HG02642 (cell line): ENCODE measurements around the gene HOXD8.

ENCODE experiments used
- ATAC-seq: cut with Tn5 transposase; IDR thresholded peaks from one replicate; pipeline ENCODE4 v1.9.1; 2021; ENCODE audit warnings: mild to moderate bottlenecking; ENCODE audit not compliant: unreplicated experiment, poor library complexity

The HOXD8 gene

GRCh38 chr2:176101216-176101830 lies 28.2 kb upstream of the HOXD8 start:
- ATAC-seq: no peak

DNA sequence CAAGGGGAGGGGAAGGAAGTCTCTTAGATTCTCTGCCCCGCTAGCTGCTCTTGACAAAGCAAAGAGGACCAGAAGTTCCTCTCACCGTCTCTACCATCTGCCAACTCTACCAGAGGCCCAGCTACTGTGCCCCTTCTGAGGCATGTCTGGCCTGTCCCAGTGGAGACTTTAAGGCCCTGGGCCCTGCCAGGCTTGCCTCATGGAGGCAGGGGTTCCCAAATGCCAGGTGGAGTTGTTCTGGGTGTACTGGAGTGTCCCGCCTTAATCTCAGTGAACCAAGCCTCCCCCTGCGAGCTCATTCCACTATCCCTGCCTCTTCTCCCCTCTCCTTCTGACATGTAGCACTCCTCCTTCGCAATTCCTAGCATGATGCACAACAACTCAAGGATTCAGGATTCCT lies 27.7 kb upstream of the HOXD8 start:
- ATAC-seq: no peak

DNA sequence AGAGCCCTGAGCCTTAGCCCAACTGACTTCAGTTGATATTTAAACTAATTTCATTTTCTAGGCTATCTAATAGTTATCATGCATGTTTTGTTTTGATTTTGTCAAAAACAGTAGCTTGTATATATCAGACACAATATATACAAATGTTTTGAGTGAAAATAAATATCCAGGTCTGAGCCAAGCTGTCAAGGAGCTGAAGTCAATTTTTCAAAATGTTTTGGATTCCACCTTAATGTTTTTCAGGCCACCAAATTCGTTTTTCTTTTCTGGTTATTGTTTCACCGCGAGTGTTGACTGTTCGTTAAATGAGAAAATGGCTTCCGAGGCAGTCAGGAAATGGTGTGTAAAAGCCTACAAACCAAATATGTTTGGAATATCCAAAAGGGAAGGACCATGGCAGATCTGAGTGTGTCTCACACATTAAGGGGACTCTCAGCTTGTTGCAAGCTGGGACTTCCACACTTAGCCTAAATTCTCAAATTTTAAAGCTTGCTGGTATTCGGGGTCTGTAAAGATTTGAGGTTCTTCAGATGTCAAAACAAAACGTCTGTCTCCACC lies 27.1 kb upstream of the HOXD8 start:
- no peak for ATAC-seq

DNA sequence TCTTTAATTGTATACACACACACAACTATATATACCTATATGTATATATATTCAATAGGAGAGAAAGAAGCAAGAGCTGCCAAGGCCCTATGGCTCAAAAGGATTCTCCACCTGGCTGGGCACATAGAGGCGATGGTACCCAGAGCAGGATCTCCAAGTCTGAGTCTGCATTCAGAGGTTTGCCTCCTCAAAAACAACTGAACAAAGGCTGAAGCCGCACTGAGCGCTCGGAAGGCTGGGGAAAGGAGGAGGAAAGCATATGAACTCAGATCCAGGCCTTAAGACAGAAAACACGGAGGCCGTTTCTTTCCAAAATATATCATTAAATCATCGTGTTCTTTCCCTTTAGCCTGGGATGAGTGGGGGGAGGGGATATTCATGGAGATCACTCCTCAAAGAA lies 26.3 kb upstream of the HOXD8 start:
- no peak for ATAC-seq

- ATAC-seq: no peak
These were observed 25.7 kb upstream of the HOXD8 start for GRCh38 chr2:176103742-176104315.

DNA sequence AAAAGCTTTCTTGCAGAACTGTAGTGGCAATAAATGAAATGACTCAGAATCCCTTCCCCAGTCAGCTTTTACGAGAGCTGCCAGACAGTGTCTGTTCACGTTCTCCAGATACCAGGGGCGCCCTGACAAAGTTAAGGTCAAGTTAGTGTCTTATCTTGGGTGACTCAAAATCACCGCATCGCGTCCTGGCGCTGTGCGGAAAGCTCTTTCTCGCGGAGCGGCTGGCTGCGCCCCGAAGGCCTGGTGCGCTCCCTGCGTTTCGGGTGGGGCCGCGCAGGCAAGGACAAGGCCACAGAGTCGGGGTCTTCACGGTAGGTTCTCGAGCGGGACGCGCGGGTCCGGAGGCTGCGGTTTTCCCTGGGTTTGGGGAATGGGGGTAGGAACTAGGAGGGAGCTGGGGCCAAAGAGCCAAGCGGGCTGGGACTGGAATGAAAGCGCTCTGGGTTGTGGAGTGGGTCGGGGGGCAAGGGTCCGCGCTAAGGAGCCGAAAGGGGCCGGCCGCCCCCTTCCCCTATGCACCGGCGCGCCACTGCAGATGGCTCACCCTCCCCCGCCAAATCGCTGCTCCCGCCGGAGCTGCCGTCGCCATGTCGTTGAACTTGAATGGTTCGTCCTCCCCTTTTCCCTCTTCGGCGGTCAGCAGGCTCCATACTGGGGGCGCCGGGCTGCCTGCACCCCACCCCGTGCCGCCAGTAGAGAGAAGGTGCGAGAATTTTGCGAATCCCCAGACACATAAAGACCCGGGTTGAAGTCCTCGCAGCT lies 25.0 kb upstream of the HOXD8 start:
- ATAC-seq: no peak

DNA sequence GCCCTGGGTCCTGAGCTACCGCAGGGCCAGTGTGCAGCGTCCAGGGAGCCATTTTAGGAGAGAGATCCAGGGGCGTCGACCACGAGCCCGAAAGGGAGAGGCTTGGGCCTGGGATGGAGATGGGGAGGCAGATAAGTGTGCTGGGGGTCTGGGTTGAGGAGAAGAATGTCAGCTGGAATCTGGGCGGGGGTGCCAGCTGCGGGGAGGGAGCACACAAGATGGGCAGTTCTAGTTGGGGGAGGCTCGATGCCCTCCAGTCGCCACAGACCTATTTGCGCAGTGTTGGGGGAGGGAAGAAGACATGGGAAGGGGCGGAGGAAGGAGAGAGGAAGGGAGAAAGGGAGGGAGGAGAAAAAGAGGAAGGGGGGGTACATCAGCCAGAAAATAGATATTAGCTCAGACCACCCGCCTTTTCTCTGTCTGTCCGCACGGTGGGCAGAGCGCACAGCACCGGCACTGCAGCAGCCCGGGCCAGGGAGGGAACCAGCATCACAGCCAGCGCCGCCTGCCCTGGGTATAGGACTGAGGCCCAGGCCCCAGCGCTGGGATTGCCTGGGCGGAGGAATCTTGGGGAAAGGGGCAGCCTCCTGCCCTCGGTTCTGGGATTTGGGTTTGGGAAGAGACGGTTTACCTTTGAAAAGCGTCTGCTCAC lies 24.3 kb upstream of the HOXD8 start:
- no peak for ATAC-seq

DNA sequence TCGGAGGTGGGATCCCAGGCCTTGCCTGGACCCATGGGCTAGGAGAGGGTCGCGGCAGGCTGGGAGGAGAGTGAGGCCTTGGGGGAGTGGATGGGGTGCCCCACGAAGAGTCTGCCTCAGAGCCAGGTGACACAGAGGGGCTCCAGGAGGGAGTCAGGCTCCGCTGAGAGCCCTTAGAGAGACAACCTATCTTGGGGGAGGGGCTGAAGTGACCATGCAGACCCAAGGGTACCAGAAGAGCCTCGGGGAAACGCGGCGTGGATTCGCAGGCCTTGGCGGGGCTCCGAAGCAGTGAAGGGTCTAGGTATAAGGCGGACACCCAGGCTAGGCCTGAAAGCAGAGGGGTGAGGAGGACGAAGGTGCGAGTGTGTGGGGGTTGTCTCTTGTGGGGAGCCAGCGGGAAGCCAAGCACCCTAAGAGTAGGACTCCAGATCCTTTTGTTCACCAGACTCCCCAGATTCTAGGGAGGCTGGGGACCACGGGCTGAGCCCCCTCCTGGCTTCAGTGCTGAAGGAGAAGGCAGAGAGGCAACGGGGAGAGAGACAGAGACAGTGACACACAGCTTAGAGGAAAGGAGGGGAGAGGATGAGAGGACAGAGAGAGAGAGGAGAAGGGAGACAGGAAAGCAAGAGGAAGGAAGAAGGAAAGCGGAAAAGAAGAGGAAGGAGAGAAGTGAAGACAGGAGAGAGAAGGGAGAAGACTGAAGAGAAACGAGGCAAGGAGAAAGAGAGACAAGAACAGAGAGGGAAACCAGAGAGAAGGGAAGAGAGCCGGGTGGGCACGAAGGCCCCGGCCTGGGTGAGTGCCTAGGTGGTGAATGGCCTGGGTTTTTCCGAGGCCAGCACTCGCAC lies 23.6 kb upstream of the HOXD8 start:
- no peak for ATAC-seq

- no peak for ATAC-seq
These were observed 22.6 kb upstream of the HOXD8 start, which contains the start of gene HOXD11 for GRCh38 chr2:176106581-176107539. Gene HOXD11, plus strand, starts transcription at chr2:176107280. Its CDS starts 76 bp downstream, at chr2:176107356.

GRCh38 chr2:176107731-176108181 lies 21.7 kb upstream of the HOXD8 start:
- ATAC-seq: no peak

GRCh38 chr2:176109192-176109901 lies 20.2 kb upstream of the HOXD8 start:
- no peak for ATAC-seq

DNA sequence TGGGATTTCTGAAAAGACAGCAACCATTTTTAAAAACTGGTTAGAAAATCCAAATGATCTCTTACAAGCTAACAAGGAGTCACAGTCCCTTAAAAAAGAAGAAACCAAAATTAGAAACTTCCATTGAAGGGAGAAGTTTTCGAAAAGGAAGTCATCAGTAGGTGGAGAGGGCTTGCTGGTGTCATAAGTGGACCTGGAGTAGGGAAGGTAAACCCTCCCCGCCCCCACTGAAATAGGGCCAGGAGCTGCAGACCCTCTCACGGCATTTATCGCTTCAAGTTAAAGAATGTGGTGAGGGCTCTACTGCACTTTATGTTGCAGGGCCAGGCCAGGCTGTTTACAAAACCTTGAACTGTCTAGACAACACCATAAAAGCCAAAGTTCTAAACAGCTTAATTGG lies 19.6 kb upstream of the HOXD8 start:
- no peak for ATAC-seq

DNA sequence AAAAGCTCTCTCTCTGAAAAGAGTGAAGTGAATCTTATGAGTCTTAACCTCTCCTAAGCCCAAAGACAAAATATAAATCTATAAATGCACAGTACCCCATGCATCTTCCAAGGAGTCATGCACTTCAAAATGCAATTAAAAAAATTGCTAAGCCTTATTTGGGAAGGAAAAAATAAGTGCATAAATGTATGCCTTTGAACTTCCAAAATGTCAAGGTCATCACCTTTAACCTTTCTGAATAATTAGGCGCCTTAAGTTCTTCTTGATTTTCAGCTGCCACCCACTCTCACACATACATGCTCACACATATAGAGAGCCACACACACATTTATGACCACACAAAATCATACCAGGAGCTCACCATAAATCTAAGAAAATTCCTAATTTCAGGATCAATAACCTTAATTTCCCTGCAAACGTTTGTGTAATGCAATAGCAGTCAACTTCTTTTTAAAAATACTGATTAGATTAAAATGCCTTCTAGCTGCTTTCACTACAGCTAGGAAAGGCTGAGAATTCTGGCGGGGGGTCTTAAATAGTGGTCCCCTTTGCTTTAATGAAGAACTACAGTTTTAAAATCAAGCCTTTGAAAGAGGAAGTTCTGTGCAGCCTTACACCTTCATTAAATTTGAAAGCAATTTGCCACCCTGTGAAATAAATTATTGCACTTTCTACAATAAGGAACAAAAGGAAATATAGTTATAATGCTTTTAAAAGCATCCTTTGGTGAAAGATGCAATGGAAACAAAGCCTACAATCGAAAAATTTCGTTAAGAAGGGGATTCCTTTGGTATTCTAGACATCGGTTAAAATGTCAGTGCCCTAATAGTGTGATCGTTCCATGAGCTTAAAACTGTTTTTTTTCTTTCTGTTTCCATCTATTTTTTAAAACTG lies 18.8 kb upstream of the HOXD8 start:
- ATAC-seq: no peak

DNA sequence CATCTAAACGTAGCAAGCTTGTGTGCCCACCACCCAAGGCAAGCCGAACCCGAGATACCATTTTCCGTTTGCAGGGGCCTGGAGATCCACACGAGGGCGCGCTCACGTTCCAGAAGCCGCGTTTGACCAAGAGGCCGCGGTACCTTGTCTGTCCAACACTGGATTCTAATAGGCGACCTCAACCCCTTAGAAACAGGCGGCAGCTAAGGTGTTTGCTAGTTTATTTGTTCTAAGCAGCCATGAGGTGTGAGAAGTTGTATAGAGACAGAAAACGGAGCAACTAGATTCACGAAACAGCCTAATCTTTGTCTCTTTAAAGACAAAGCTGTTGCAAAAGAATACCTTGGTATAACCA lies 18.2 kb upstream of the HOXD8 start:
- ATAC-seq: no peak

DNA sequence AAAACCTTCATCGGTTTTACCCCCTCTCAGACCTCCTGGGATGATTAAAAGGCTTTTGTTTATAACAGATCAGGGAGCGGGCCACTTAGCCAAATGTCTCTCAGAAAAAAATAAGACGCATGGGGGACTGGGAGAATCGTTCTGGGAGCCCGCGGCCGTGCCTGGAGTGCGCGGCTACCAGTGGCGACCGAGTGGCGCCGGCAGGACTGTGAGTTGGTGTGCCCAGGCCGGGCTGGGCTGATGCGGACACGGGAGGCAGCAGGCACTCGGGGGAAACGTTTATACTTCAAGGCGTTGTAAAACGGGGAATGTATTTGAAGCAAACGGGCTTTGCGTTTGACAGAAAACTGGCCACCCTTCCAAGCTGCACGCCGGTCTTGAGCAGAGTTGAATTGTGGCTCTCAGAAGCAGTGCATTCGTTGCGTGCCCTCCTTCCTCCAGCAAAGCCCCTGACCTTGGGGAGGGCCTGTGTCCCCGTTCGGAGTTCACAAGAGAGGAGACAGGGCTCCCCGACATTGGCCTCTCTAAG lies 17.6 kb upstream of the HOXD8 start:
- no peak for ATAC-seq

- ATAC-seq: no peak
These were observed 16.9 kb upstream of the HOXD8 start for GRCh38 chr2:176112375-176113302.
